ENCODE results near the gene TMEM114. TPM values are rescaled to one million over a fixed set of nuclear protein-coding genes. Genes with fewer than 3 reads are reported as not detected.

Gene TMEM114
- total RNA-seq, 1 experiment from 2014 or later = not detected

DNA sequence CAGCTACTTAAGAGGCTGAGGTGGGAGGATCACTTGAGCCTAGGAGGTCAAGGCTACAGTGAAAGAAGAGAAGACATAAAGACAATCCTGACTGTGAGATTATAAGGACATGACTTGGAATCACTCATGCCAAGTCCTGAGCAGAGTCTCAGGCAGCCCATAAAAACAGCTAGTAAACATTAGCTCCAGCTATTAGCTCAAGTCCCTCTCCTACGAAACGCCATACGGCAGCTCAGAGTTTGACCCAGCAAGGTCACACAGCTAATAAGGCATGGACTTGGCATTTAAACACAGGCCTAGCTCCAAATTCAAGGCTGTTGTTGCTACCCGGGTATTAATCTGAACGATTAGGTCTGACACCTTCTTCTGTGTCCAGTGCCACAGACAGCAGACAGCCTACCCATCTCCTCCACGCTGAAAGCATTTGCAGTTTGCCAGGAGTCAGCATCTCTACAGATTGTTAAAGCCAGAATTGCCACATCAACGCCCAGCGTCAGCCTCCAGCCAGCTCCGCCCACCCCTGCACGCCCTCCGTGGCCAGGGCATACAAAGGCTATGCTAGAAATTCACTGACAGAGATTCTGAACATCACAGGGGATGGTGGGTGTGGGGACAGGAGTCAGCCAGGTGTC is 9.9 kb upstream of the TMEM114 start:
- ATAC-seq (no peak), DNase-seq (ENCODE audit: low read depth, low spot score) (no peak)
- no peaks in the 10 kb centered on the region for H4K20me1 ChIP-seq (ENCODE audit: insufficient read depth)
- no peaks in the 10 kb centered on the region for H3K9me3 ChIP-seq (ENCODE audit: control insufficient read depth in 1 of 2, insufficient read depth in 1 of 2, low read depth in 1 of 2, low read length in 2 of 2)
- ChIA-PET CTCF (no interaction called here), RAD21 (ENCODE audit: low non-redundant PET in 1 of 2, low total read pairs in 2 of 2, uncharacterized antibody in 2 of 2, unreplicated experiment in 2 of 2) (no interaction called here), POLR2A (interaction anchor here (1.3 kb wide), 1 partner anchor 16 kb away, joined by 3 read pairs; no protein-coding TSS in a partner anchor)
- no peak for TF ChIP-seq SIN3A (IDR thresholded peaks at IDR 0.05; ENCODE audit: low read depth)
- TF ChIP-seq EGR1 (IDR thresholded peaks at IDR 0.05; ENCODE audit: low read depth) = no peak
- no peak for TF ChIP-seq ELF1 (IDR thresholded peaks at IDR 0.05; ENCODE audit: borderline replicate concordance, low read depth)
- TF ChIP-seq, protein P1, sequence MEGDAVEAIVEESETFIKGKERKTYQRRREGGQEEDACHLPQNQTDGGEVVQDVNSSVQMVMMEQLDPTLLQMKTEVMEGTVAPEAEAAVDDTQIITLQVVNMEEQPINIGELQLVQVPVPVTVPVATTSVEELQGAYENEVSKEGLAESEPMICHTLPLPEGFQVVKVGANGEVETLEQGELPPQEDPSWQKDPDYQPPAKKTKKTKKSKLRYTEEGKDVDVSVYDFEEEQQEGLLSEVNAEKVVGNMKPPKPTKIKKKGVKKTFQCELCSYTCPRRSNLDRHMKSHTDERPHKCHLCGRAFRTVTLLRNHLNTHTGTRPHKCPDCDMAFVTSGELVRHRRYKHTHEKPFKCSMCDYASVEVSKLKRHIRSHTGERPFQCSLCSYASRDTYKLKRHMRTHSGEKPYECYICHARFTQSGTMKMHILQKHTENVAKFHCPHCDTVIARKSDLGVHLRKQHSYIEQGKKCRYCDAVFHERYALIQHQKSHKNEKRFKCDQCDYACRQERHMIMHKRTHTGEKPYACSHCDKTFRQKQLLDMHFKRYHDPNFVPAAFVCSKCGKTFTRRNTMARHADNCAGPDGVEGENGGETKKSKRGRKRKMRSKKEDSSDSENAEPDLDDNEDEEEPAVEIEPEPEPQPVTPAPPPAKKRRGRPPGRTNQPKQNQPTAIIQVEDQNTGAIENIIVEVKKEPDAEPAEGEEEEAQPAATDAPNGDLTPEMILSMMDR (IDR thresholded peaks at IDR 0.05 in 2 of 3, conservative IDR thresholded peaks at IDR 0.05 in 1 of 3; ENCODE audit: borderline replicate concordance in 1 of 3, insufficient read depth in 1 of 3, low read depth in 2 of 3, low read length in 2 of 3) = no peak
- no peak for TF ChIP-seq CBX3 (IDR thresholded peaks at IDR 0.05; ENCODE audit: low read depth)
- TF ChIP-seq MAX (IDR thresholded peaks at IDR 0.05) = no peak
- TF ChIP-seq SRF (IDR thresholded peaks at IDR 0.05; ENCODE audit: low read depth) = no peak
- no peak for TF ChIP-seq ZFX (IDR thresholded peaks at IDR 0.05)
- no peak for TF ChIP-seq SP1 (IDR thresholded peaks at IDR 0.05; ENCODE audit: low read depth)
- TF ChIP-seq ZNF274 (IDR thresholded peaks at IDR 0.05; ENCODE audit: low read depth, low read length) = no peak
- TF ChIP-seq EZH2phosphoT487 (IDR thresholded peaks at IDR 0.05; ENCODE audit: borderline replicate concordance) = no peak
- no peak for TF ChIP-seq POLR2AphosphoS5 (IDR thresholded peaks at IDR 0.05; ENCODE audit: low read depth, low read length)
- no peaks in the 10 kb centered on the region for H3K9me2 ChIP-seq (ENCODE audit: insufficient read depth)
- intact Hi-C loops (cut with micrococcal nuclease) = no loop called here
- no peak overlapping the region for H3K27ac ChIP-seq (ENCODE audit: low read depth, low read length)
- BruUV-seq (replicated peaks) = no TSS peak
- peaks cover 3% of the 10 kb centered on the region; the same call in 1 of the 2 replicates for H3K27me3 ChIP-seq (ENCODE audit: insufficient read depth, low read length)
- H3K4me2 ChIP-seq (ENCODE audit: low read length) = no peak overlapping the region
- no peaks in the 10 kb centered on the region for H3K4me1 ChIP-seq (ENCODE audit: control insufficient read depth in 1 of 2, insufficient read depth in 2 of 2, low read length in 2 of 2)
- no peaks in the 10 kb centered on the region for H3K79me2 ChIP-seq (ENCODE audit: insufficient read depth, low read length)
- no peaks in the 10 kb centered on the region for H3K36me3 ChIP-seq (ENCODE audit: control insufficient read depth in 1 of 2, insufficient read depth in 2 of 2, low read length in 2 of 2)
- H3K4me3 ChIP-seq (replicated peaks in 1 of 2; ENCODE audit: low read depth in 1 of 2, low read length in 2 of 2) = no peak overlapping the region
- H3K9ac ChIP-seq (ENCODE audit: low read length) = no peak overlapping the region
- no peak overlapping the region for H2AFZ ChIP-seq (ENCODE audit: low read depth, low read length, poor library complexity, severe bottlenecking)

Data from HCT116 (cell line).